NCI-H146 (cell line): Measurements from ENCODE around the gene B4GALNT4.
A peak's percentile ranks its signal among the peaks of the same experiment; 100 is the strongest.
"Not testable (repeated sequence)": the region's sequence is repeated elsewhere in the genome, so short reads cannot be mapped to it uniquely, and the experiment has no call there.

Source experiments
- DNase-seq: peaks from one replicate; lab custom pipeline; 2025; lab: John Stamatoyannopoulos, UW

Gene B4GALNT4

DNA sequence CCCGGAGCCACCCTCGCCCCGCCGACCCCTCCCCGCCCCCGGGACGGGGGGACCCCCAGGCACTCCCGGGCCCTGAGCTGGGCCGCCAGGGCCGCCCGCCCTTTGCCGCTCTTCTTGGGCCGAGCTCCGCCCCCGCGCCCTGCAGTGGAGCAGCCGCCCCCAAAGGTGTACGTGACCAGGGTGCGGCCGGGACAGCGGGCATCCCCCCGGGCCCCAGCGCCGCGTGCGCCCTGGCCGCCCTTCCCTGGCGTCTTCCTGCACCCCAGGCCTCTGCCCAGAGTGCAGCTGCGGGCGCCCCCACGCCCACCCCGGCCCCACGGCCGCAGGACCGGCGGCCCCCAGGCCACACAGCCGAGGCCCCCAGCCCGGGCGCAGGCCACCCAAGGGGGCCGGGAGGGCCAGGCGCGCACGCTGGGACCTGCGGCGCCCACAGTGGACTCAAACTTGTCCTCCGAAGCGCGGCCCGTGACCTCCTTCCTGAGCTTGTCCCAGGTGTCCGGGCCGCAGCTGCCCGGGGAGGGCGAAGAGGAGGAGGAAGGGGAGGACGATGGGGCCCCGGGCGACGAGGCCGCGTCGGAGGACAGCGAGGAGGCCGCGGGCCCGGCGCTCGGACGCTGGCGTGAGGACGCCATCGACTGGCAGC lies 7.4 kb downstream of the B4GALNT4 start:
- no peak for DNase-seq

DNA sequence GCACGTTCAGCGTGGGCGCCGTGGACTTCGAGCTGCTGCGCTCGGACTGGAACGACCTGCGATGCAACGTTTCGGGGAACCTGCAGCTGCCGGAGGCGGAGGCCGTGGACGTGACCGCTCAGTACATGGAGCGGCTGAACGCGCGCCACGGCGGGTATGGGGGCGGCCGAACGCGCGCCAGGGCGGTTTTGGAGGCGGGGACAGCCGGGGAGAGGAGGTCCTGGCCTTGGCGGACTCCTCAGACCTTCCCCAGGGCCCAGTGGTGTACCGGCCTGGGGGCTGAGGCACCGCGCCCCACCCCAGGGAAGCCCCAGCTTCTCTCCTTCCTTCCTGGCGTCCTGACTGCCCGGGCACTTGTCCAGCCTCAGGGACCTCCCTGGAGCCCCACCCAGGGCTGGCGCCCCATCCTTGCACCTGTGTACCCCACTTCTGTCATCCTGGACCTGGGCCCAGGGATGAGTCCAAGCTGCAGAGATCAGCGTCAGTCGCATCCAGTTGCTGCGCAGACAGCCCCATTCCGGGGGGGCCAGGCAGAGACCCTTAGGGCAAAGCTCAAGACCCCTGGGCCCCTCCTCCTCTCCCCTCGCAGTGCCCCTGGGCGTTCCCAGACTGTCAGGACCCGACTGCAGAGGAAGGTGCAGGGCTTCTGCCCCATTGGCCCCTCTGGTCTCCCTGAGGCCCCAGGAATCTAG lies 8.0 kb downstream of the B4GALNT4 start:
- no peak for DNase-seq

DNA sequence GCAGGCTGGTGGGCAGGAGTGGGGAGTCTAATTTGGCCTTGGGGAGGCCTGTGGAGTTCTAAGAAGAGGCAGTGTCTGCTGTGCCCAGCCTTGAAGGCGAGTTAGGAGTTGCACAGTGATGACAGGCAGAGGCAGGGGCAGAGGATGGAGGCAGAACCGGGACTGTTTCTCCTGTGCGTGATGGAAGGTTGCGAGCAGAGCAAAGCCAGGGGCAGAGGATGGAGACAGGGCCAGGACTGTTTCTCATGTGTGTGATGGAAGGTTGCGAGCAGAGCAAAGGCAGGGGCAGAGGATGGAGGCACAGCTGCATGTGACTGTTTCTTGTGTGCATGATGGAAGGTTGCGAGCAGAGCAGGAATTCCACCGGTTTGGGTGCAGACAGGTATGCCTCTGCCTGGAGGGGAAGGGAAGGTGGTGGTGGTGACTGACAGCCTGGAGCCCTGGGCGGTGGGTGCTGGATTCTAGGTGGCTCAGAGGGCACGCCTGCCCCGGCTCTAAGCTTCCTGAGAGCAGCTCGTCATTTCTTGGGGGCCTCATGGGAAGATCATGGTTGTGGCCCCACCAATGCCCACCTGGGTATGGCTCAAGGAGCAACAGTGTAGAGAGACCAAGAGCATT lies 8.7 kb downstream of the B4GALNT4 start:
- DNase-seq, result no peak

DNA sequence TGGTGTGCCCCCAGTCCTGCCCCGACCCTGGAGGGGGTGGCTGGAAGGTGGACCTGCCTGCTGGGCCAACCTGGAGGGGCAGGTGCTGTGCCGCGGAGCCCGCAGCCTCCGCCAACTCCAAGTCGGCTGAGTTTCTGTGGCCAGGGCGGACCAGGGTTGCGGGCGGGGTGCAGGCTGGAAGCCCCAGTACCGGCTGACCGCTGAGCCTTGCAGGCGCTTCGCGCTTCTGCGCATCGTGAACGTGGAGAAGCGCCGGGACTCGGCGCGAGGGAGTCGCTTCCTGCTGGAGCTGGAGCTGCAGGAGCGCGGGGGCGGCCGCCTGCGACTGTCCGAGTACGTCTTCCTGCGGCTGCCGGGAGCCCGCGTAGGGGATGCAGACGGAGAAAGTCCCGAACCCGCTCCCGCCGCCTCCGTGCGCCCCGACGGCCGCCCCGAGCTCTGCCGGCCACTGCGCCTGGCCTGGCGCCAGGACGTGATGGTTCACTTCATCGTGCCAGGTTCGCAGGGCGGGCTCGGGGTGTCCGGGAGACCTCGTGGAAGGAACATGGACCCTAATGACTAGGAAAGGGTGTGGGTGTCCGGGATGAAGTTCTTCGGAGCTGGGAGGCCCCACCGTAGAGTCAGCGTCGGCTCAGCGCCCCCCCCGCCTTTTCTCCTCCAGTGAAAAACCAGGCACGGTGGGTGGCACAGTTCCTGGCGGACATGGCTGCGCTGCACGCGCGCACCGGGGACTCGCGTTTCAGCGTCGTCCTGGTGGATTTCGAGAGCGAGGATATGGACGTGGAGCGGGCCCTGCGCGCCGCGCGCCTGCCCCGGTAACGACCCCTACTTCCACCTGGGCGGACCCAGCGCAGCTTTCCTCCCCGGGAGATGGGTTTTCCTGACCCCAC lies 10.2 kb downstream of the B4GALNT4 start:
- DNase-seq, result no peak

DNA sequence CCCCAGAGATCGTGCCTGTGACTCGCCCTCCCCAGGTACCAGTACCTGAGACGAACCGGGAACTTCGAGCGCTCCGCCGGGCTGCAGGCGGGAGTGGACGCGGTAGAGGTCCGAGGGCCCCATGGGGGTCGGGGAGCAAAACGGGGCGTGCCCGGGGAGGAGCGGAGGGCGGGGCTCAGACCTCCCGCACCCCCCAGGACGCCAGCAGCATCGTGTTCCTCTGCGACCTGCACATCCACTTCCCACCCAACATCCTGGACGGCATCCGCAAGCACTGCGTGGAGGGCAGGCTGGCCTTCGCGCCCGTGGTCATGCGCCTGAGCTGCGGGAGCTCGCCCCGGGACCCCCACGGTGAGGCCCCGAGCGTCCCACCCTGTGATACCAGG lies 10.8 kb downstream of the B4GALNT4 start:
- DNase-seq, result no peak

DNA sequence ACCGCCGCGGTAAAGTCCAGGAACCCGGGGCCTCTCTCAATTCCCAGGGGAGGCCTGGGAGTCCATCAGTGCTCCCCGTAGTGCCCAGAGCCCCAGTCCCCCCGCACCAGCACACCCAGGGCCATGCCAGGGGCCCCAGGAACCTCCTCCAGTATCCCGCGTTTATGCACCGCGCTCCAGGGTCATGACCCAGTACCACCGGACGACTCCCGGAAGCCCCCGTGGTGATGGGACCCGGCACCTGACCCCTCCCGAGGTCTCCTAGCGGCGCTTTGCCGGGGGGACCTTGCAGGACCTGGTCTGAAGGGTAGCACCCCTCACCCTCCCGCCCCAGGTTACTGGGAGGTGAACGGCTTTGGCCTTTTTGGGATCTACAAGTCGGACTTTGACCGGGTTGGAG lies 11.2 kb downstream of the B4GALNT4 start:
- DNase-seq, result no peak

DNA sequence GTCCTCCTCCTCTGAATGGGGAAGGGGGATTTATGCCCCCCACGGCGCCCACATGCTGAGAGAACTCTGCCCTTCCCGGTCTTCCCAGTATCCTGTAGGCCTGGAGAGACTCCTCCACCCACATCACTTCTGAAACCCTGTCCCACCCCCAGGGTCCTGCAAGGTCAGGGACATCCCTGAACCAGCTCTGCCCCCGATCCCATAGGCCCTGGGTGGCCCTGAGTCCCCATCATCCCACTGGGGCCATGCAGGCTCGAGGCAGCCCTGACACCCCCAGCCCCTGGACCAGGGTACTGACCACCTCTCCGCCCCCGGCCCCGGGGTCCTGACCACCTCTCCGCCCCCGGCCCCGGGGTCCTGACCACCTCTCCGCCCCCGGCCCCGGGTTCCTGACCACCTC lies 11.7 kb downstream of the B4GALNT4 start:
- DNase-seq, result no peak

DNA sequence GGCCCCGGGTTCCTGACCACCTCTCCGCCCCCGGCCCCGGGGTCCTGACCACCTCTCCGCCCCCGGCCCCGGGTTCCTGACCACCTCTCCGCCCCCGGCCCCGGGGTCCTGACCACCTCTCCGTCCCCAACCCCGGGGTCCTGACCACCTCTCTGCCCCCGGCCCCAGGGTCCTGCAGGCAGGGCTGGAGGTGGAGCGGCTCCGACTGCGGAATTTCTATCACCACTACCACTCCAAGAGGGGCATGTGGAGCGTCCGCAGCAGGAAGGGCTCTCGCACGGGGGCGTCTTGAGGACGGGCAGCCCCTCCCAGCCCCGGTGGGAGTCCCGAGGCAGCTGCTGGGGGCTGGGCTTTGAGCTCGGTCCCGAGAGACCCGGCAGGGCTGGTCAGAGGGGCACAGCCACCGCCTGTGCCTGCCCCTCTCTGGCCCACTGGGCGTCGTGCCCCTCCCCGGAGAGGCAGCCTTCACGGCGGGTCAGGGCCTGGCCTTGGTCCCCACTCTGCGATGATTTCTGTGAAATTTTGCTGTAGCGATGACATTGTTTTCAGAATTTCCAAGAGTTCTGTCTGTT lies 12.3 kb downstream of the B4GALNT4 start:
- no peak for DNase-seq

DNA sequence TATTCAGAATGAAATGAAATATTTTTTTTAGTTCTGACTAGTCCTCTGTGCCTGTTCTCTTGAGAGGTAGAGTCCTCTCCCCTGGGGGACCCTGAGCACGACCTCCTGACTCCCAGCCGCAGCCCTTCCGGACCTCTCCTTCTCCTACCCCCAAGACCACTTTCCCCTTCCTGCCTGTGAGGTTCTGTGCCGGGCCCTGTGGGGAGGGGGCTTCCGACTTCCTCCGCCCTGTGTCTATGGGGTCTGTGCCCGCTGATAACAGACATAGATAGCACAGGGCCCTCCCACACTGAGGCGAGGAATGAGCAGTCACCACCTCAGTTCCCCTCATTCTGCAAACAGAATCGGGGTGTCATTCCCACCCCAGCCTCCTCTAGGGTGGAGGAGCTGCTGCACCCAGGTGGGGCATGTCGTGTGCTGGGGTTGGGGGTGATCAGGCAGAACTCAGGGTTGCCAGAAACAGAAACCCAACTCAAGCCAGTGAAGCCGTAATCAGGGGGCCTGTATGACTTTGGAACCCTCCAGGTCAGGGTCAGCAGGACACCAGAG lies 12.9 kb downstream of the B4GALNT4 start:
- no peak for DNase-seq

DNA sequence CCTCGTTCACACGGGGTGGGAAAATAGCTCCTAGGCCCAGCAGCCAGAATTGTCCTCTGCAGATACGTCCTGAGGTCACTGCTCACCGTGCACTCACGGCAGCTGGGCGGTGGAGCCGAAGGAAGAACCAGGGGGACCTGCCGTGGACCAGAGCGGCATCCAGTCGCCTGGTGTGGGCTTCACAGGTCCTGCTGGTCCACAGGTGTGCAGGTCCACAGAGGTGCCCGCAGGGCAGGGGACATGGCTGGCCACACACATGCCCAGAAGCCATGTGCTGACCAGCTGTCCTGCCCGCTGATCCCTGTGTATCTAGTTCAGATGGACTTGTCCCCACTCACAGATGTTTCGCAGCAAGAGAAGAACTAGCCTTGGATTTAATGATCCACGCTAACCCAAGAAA lies 14.1 kb downstream of the B4GALNT4 start:
- no peak for DNase-seq

DNA sequence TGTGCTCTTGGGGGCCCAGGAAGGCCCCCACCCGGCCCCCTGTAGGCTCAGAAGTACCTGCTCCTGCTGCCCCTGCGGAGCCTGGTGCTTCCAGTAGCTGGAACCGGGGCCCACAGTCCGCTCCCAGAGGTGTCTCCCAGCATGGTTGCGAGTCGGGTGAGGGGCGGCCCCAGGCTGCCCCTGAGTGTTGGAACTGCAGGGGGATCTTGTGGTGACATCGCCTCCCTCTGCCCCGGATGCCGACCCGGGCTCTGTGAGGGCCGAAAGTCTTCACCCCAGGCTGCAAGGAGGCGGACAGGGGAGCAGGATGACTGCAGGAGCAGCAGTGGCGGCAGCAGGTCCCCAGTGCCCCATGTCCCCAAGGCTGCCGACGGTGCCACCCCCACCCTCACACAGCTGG lies 15.2 kb downstream of the B4GALNT4 start:
- DNase-seq, result no peak

DNA sequence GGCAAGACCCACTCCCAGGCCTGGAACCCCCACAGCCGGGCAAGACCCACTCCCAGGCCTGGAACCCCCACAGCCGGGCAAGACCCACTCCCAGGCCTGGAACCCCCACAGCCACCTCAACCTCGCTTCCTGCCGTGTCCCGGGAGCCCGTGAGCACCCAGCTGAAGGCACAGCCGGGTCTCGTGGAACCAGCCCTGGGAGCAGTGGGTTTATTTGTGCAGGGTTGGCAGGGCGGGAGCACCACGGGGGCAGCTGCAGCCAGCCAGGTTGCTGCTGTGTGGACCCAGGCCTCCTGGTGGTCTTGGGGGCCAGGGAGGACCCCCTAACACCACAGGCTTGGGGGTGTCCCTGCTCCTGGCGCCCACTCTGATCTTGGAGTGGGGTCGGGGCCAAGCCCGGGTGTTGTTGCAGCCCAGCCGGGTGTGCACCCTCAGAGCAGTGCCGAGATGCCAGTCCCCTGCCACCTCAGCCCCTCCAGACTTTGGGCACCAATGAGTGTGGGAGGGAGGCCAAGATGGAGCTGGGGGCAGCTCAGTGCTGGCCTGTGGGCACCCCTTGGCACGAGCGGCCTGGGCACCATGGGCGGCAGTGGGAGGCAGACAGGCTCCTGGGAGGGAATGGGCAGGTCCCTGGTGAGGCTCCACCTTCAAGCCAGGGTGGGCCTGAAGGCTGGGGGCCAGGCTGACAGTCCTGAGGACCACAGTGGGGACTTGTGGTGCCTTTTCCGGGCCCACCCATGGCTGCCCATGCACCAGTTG lies 16.5 kb downstream of the B4GALNT4 start:
- DNase-seq, result no peak

DNA sequence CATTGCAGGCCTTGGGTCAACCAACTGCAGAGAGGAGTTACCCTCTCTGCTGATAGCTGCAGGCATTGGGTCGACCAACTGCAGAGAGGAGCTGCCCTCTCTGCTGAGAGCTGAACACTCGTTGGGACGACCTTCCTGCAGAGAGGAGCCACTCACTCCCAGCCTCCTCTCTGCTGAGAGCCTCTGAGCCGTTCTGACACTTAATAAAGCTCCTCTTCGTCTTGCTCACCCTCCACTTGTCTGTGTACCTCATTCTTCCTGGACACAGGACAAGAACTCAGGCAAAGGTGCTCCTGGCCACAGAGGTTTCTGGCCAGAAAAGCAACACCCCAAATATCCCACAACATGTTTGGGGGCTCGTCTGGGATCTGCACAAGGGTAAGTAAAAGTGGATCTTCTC lies 17.2 kb downstream of the B4GALNT4 start:
- no peak for DNase-seq

DNA sequence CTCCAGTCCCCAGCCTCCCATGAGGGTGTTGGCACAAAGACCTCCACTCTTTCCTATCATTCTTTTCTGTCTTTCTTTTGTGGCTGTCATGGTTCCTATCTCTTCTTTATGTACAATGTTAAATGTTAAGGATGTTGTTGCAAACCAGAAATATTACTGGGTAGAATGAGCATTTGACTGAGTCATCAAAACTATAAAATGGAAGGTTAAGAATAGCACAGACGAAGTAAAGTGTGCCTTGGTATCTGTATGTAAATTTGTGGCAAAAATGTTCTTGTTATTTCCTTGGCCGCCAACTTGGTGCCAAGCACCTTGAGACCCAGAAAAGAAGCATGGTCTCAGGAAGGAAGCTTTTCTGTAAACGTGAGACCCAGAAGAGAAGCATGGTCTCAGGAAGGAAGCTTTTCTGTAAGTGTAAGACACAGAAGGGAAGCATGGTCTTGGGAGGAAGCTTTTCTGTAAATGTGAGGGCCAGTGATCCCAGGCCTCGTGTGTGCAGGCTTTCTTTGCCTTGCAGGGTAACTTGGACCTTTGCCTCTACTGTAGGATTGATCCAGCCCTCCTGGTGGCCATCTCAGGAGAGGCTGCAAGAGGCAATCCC lies 18.0 kb downstream of the B4GALNT4 start:
- DNase-seq, result no peak

DNA sequence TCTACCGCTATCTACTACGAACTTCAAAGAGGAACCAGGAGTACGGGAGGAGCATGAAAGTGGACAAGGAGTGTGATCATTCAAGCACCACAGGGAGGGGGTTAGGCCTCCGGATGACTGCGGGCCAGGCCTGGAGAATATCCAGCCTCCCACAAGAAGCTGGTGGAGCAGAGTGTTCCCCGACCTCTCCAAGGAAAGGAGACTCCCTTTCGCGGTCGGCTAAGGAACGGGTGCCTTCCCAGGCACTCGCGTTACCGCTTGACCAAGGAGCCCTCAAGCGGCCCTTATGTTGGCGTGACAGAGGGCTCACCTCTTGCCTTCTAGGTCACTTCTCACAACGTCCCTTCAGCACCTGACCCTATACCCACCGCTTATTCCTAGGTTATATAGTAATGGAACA lies 20.1 kb downstream of the B4GALNT4 start:
- not testable (repeated sequence) for DNase-seq

DNA sequence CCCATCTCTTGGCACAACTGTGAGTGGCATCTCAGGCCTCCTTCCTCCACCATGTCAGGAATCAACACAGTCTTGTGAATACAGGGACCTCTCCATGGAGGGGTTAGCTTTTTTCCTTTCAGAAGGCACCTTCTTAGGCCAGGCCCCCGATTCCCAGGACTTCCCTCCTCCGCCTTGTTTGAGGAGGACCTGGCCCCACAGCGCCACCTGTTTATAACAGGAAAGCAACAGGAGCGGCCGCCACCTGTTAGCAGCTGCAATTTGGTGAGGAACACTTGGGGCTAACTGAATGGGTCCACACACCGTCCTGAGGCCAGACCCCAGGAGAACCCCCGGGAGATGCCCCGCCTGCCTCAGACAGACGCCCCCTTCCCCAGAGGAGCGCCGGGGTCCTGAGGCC lies 20.9 kb downstream of the B4GALNT4 start:
- peak; percentile 54 for DNase-seq

DNA sequence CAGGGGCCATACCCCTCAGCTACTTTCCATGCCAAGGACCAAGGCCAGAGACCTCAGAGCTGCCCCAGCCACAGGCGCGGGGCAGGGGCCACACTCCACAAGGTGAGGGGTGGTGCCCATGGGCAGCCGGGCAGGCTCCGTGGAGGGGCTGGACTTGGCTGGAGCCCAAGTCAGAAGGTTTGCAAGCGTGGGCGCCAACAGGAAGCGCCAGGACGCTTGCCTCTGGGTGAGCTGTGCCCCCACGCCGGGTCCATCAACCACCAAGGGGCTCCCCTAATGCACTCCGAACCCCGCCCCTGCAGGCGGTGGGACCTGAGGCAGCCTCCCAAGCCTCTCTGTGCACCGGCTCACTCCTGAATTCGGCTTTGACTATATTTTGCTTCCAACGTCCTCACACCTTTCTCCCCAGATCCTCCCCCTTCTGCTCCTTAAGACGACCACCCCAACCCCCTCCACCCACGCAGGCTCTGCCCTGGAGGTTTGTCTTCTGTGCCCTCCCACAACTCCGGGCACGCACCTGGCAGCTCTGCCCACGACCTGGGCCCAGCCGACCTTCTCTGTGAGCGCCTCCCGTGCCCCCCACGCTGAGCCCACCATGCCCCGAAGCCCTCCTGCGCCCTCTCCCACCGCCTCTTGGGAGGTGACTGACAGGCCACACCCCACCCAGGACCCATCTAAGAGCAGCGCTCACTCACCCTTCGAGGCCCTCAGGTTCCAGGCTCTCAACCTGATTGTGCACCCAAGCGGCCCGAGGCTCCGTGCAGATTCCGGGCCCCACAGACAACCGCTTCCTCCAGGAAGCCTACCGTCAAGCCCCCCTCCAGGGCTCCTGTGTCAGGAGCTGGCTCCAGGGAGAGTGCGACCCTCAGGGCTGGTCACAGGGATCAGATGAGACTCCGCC lies 22.1 kb downstream of the B4GALNT4 start:
- DNase-seq, result no peak

DNA sequence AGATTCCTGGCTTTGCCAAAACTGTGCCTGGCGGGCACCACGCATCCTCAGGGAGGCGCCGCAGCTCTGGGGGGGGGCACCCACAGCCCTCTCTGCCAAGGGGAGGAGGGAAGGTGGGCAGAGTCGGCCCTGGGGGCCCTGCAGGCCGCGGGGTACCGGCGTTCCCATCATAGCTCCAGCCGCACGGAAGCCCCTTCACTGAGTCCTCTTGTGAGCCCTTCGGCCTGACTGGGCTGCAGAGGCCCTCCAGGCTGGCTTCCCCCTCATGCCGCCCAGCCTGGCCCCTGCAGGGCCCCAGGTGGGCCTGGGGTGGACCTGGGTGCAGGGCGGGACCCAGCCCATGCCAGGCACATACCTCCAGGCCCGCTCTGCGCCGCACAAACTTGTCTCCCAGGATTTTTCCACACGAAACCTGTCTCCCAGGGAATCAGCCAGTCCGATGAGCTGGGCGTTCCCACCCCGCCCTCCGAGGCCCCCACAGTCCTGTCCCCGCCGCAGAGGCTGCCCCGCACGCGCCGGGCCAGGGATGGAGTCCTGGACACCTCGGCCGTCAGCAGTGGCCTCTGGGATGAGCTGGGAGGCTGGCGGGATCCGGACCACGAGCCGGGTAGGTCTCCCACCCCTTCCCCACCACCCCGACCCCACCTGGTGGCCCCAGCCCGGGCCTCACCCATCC lies 22.9 kb downstream of the B4GALNT4 start:
- no peak for DNase-seq
